ENCODE results near the gene KCNQ1. TPM values are rescaled to one million over a fixed set of nuclear protein-coding genes. Genes with fewer than 3 reads are reported as not detected.

The KCNQ1 gene
- total RNA-seq, 4 donors from 2014 or later: 0.81 to 2.2 (median 1.6) TPM

DNA sequence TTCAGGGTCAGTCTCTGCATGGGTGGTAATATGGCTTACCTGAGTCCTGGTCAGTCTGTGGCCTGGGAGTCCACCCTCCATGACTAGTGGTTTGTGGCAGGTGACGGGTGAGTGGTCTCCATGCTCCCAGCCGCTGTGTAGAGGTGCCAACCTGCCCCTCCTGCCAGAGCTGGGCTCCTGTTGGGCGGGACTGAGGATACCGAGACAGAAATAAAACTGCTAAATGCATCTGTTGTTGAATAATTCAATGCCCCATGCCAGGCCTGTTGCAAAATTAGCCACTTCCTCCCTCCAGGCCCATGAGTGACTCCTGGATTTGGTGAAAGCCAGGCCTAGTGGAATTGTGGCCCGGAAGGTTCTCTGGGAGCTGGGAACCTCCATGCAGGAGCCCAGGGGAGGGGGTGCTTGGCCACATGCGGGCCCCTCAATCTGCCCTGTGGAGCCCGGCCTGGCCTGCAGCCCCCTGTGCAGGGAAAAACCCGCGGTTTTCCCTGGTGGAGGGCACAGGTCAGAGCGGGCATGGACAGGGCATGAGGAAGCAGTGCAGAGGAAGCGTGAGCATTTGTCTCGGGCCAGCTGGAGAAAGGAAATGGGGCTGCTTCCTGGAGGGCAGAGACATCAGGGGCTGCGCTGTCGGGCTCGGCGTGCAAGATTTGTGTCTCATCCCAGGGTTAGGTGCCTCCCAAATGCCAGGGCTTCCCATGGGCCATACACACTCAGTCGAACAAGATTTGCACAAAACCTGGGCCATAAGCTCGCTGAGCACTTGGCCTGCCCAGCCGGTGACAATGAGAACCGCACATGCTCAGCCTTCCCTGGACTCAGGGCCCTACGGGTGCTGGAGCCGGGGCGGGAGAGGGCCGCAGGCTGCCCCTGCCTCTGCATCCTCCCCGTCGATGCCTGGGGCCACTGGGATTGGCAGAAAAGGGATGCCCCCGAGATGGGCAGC is 66.9 kb downstream of the KCNQ1 start:
- H3K4me3 ChIP-seq (ENCODE audit: low read depth, poor library complexity, severe bottlenecking): no peak overlapping the region
- intact Hi-C loops (cut with DNase I; ENCODE audit: low total_unique reads): no loop called here
- TF ChIP-seq, protein P1, sequence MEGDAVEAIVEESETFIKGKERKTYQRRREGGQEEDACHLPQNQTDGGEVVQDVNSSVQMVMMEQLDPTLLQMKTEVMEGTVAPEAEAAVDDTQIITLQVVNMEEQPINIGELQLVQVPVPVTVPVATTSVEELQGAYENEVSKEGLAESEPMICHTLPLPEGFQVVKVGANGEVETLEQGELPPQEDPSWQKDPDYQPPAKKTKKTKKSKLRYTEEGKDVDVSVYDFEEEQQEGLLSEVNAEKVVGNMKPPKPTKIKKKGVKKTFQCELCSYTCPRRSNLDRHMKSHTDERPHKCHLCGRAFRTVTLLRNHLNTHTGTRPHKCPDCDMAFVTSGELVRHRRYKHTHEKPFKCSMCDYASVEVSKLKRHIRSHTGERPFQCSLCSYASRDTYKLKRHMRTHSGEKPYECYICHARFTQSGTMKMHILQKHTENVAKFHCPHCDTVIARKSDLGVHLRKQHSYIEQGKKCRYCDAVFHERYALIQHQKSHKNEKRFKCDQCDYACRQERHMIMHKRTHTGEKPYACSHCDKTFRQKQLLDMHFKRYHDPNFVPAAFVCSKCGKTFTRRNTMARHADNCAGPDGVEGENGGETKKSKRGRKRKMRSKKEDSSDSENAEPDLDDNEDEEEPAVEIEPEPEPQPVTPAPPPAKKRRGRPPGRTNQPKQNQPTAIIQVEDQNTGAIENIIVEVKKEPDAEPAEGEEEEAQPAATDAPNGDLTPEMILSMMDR (IDR thresholded peaks at IDR 0.05): no peak
- TF ChIP-seq POLR2A (IDR thresholded peaks at IDR 0.05): no peak
- WGBS, 2 donors: 79 to 81% methylated on average over 27 of the region's 27 CpGs
- DNase-seq (ENCODE audit: low spot score in 2 of 2): peak; percentile 13 to 83

DNA sequence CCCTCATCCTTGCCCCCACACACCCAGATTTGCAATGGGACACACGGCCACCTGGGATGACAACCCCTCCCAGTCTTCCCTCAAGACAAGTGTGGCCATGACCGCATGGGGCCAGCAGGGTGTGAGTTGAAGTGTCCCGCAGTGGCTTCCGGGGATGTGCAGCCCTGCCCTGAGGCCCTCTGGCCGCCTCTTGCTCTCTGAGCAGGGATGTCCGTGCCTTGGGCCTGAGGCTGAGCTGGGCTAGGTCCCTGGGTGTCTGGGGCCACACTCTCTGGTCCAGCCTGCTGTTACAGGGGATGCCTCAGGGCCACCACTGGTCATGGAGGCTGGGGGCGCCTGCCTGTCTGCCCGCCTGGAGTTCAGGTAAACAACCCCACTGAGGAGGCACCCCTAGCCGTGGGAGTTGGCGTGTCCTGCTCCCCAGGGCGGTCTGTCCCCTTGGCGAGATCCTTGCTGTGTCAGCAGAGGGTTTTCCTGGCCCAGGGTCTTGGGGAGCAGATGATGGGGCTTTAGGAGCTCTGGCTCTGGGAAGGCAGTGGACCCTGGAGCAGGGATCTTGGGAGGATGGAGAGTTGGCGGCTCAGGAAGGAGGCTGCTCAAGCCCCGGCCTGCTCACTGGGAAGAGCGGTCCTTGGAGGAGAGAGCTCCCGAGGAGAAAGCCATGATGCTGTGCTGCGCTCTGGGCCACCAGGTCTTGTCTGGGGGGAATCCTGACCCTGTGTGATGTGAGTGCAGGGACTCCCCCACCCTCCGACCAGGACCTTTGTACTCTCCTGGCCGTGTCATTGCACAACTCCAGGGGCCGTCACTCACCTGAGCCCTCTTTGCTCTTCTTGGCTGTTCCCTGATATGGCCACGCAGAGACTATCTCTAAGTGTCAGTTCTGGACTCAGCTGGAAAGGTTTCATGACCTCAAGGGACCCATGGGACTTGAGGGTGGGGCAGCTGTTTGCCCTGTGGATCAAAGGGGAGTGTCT is 67.9 kb downstream of the KCNQ1 start:
- no peak for TF ChIP-seq POLR2A (IDR thresholded peaks at IDR 0.05)
- TF ChIP-seq, protein P1 (IDR thresholded peaks at IDR 0.05): no peak
- intact Hi-C loops (cut with DNase I; ENCODE audit: low total_unique reads): no loop called here
- peak in 1 of 2 donors; percentile 83 for DNase-seq (ENCODE audit: low spot score in 2 of 2)
- 89 to 92% methylated on average over 15 to 17 of the region's 21 CpGs for WGBS, 2 donors
- H3K4me3 ChIP-seq (ENCODE audit: low read depth, poor library complexity, severe bottlenecking): no peak overlapping the region

DNA sequence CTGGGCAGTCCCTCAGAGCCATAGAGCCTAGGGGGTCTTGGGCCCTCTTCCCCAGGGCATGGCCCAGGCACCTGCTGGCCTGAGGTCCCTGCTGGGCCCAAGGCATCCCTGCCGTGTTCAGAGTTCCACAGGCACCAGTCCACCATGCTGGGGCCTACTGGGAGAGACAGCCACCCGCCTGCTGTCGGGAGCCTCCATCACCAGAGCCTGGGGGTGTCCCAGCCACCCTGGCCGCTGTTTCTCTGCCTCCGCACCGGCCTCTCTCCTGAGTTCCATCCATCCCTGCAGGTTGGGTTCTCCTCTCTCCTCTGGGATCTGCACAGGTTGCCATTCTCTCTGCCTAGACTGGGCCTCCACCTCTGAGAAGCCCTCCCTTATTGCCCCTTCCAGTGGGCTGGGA is 68.6 kb downstream of the KCNQ1 start:
- WGBS, 2 donors: 92 to 98% methylated on average over 5 to 6 of the region's 6 CpGs
- TF ChIP-seq POLR2A (IDR thresholded peaks at IDR 0.05): no peak
- TF ChIP-seq, protein P1 (IDR thresholded peaks at IDR 0.05): no peak

DNA sequence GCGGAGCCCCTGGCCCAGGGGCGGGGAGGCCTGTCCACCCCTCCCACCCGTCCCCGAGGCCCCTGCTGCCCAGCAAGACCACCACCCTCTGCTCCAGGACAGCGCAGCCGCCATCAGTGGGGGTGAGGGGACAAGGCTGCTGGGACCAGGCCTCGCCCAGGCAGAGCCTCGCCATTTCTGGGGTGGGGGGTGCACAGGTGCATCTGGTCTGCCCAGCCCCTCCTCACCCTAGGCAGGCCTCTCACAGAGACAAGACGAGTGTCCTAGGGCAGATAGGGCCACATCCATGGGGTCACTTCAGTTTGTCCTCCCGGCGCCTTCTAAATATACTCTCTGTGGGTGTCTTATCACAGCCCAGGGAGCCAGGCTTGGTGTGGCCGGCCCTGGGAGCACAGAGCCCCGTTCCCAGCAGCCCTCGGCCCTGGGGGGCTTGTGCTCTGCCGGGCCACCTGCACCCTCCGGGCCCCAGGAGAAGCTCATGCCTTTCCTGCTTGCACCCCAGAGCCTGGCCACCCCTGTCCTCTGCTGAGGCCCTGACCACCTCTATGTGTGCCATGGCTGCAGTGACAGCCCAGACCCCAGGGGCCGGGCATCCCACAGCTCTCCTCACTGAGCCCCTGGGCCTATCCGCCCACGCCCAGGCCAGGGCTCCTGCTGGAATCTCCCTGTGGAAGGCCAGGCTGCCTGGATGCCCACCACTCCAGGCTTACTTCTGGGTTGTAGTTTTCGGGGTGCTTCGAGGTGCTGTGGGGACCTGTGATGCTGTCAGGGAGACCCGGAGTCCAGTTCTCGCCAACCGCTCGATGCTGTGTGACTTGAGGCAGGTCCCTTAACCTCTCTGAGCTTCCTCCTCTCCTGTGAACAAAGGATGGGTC is 70.8 kb downstream of the KCNQ1 start:
- TF ChIP-seq POLR2A (IDR thresholded peaks at IDR 0.05): no peak
- TF ChIP-seq, protein P1 (IDR thresholded peaks at IDR 0.05): no peak
- 82 to 86% methylated on average over 22 to 25 of the region's 25 CpGs for WGBS, 2 donors
- H3K4me3 ChIP-seq (ENCODE audit: low read depth, poor library complexity, severe bottlenecking): no peak overlapping the region
- DNase-seq (ENCODE audit: low spot score in 2 of 2): peak; percentile 11 to 76
- intact Hi-C loops (cut with DNase I; ENCODE audit: low total_unique reads): no loop called here

More for the DNA sequence above, 68.6 kb downstream of the KCNQ1 start:
- intact Hi-C loops (cut with DNase I; ENCODE audit: low total_unique reads): no loop called here
- DNase-seq (ENCODE audit: low spot score in 2 of 2): peak in 1 of 2 donors; percentile 64
- no peak overlapping the region for H3K4me3 ChIP-seq (ENCODE audit: low read depth, poor library complexity, severe bottlenecking)

Data from lower leg skin (tissue), 4 donors.